ENCODE results near the gene TMEM80. TPM values are rescaled to one million over a fixed set of nuclear protein-coding genes. Genes with fewer than 3 reads are reported as not detected.

Gene TMEM80
- total and polyA plus RNA-seq, 2 experiments from 2014 or later, result 12.8 to 25.4 TPM

- no peak for TF ChIP-seq ZNF462 (CRISPR knock-in tag; IDR thresholded peaks at IDR 0.05)
- TF ChIP-seq EZH2 (IDR thresholded peaks at IDR 0.05; ENCODE audit: low read depth, unreplicated experiment), result no peak
- no peak for TF ChIP-seq POLR2AphosphoS5 (IDR thresholded peaks at IDR 0.05; ENCODE audit: low read depth)
- no peak for TF ChIP-seq CTCF (conservative IDR thresholded peaks at IDR 0.05; ENCODE audit: low read depth in 2 of 2)
- no peak for TF ChIP-seq NANOG (IDR thresholded peaks at IDR 0.05; ENCODE audit: borderline replicate concordance)
- TF ChIP-seq ETS1 (IDR thresholded peaks at IDR 0.05), result no peak
- no peak for TF ChIP-seq ZNF114 (CRISPR knock-in tag; IDR thresholded peaks at IDR 0.05)
- no peak for TF ChIP-seq ZNF331 (CRISPR knock-in tag; IDR thresholded peaks at IDR 0.05; ENCODE audit: low read depth)
- no peak for TF ChIP-seq CREB1 (CRISPR knock-in tag; IDR thresholded peaks at IDR 0.05; ENCODE audit: low read depth)
Observed at GRCh38 chr11:691710-692590, 3.7 kb upstream of the TMEM80 start (continued).
